Esophagus squamous epithelium (tissue), 4 donors: Measurements from ENCODE around the gene REPIN1.

Source experiments
- CTCF ChIP-seq, 6 experiments: fragments of 450-650 bp in 4 of 6; fragments of 200-600 bp in 2 of 6; sonication (generic) in 2 of 6; IDR thresholded peaks; one replicate each; pipeline ENCODE4 v1.5.1; 2016 to 2019; ENCODE audit warnings: antibody characterized with exemption in 6 of 6, mild to moderate bottlenecking in 4 of 6, moderate library complexity in 4 of 6
- POLR2A ChIP-seq, 4 donors: fragments of 450-650 bp; IDR thresholded peaks; one replicate each; pipeline ENCODE4 v1.6.1; 2017; ENCODE audit warnings: antibody characterized with exemption in 4 of 4, mild to moderate bottlenecking in 4 of 4, moderate library complexity in 3 of 4

GRCh38 chr7:150365673-150366398 lies 2.8 kb upstream of the REPIN1 start:
- no peak for TF ChIP-seq CTCF (IDR thresholded peaks at IDR 0.05)
- TF ChIP-seq POLR2A (IDR thresholded peaks at IDR 0.05): no peak
